ENCODE measurements around the gene FGD3.
"Not testable (repeated sequence)": the region's sequence is repeated elsewhere in the genome, so short reads cannot be mapped to it uniquely, and the experiment has no call there.

Gene FGD3

GRCh38 chr9:93011114-93011513 is 63.8 kb downstream of the FGD3 start:
- no peak for DNase-seq

GRCh38 chr9:93012963-93013855 is 65.9 kb downstream of the FGD3 start:
- no peak for DNase-seq

- no peak for DNase-seq
Observed at GRCh38 chr9:93013856-93014582, 66.7 kb downstream of the FGD3 start.

GRCh38 chr9:93015190-93015589 is 67.9 kb downstream of the FGD3 start:
- not testable (repeated sequence) for DNase-seq

GRCh38 chr9:93017621-93018020 is 70.3 kb downstream of the FGD3 start:
- DNase-seq: no peak

- DNase-seq: no peak
Observed at GRCh38 chr9:93020151-93020550, 72.8 kb downstream of the FGD3 start.

- DNase-seq: no peak
Observed at GRCh38 chr9:93020771-93021670, 73.7 kb downstream of the FGD3 start.

- no peak for DNase-seq
Observed at GRCh38 chr9:93022066-93022465, 74.7 kb downstream of the FGD3 start.

GRCh38 chr9:93022721-93023520 is 75.6 kb downstream of the FGD3 start:
- no peak for DNase-seq

- no peak for DNase-seq
Observed at GRCh38 chr9:93023521-93023815, 76.1 kb downstream of the FGD3 start.

- no peak for DNase-seq
Observed at GRCh38 chr9:93024646-93024910, 77.3 kb downstream of the FGD3 start.

- no peak for DNase-seq
Observed at GRCh38 chr9:93024986-93025630, 77.8 kb downstream of the FGD3 start.

GRCh38 chr9:93025736-93026135 is 78.4 kb downstream of the FGD3 start:
- DNase-seq: no peak

GRCh38 chr9:93026640-93027039 is 79.3 kb downstream of the FGD3 start:
- DNase-seq: no peak

GRCh38 chr9:93027750-93028149 is 80.4 kb downstream of the FGD3 start:
- DNase-seq: no peak

- no peak for DNase-seq
Observed at GRCh38 chr9:93028448-93029006, 81.2 kb downstream of the FGD3 start.

GRCh38 chr9:93030642-93031628 is 83.6 kb downstream of the FGD3 start:
- no peak for DNase-seq

- DNase-seq: peak; percentile 1
Observed at GRCh38 chr9:93031629-93032430, 84.5 kb downstream of the FGD3 start.

GRCh38 chr9:93032545-93032944 is 85.2 kb downstream of the FGD3 start:
- no peak for DNase-seq

Measured in fibroblast of skin of back (primary cell).